ENCODE data around the gene MBNL2.

DNA sequence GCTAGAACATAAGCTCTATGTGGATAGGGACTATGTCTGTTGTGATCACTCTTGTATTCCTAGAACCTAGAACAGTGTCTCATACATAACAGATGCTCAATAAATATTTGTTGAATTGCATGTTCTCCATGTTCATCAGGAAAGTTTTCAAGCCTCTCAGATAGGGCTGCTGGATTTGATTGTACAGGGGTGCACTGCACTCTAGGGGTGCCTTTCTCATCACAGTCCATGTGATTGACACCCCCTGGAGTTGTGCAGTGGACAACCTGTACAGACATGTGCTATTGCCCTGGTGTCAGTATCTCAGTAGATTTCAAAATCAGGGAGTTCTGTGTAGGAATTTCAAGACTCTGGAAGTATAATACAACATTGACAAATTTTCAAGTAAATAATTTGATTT is 58.9 kb downstream of the MBNL2 start:
- TF ChIP-seq EZH2 (IDR thresholded peaks at IDR 0.05; ENCODE audit: insufficient read depth, poor library complexity, severe bottlenecking) (no peak), EZH2phosphoT487 (IDR thresholded peaks at IDR 0.05; ENCODE audit: insufficient read depth, low read depth) (no peak)
